Measurements from ENCODE around the gene B3GNT3.

DNA sequence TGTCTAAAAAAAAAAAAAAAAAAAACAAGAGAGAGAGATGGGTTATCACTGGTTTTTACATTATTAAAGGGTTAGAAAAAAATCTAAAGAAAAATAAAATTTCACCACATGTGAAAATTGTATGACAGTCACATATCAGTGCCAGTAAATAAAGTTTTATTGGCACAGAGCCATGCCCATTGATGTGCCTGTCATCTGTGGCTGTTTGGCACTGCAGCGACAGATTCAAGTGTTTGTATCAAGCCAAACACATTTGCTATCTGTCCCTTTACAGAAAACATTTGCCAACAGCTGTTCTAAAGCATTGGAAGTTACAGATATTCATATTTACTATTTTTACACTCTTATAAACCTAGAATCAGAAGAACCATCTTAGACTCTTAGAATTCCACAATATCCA, 27.4 kb upstream of the B3GNT3 start:
- TF ChIP-seq, protein P1, sequence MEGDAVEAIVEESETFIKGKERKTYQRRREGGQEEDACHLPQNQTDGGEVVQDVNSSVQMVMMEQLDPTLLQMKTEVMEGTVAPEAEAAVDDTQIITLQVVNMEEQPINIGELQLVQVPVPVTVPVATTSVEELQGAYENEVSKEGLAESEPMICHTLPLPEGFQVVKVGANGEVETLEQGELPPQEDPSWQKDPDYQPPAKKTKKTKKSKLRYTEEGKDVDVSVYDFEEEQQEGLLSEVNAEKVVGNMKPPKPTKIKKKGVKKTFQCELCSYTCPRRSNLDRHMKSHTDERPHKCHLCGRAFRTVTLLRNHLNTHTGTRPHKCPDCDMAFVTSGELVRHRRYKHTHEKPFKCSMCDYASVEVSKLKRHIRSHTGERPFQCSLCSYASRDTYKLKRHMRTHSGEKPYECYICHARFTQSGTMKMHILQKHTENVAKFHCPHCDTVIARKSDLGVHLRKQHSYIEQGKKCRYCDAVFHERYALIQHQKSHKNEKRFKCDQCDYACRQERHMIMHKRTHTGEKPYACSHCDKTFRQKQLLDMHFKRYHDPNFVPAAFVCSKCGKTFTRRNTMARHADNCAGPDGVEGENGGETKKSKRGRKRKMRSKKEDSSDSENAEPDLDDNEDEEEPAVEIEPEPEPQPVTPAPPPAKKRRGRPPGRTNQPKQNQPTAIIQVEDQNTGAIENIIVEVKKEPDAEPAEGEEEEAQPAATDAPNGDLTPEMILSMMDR (conservative IDR thresholded peaks at IDR 0.05; ENCODE audit: low read depth, low read length) = no peak
- TF ChIP-seq CEBPB (IDR thresholded peaks at IDR 0.05; ENCODE audit: low read depth, low read length) = no peak
- TF ChIP-seq POLR2A (IDR thresholded peaks at IDR 0.05; ENCODE audit: low read depth, low read length) = no peak
- TF ChIP-seq, protein P2, sequence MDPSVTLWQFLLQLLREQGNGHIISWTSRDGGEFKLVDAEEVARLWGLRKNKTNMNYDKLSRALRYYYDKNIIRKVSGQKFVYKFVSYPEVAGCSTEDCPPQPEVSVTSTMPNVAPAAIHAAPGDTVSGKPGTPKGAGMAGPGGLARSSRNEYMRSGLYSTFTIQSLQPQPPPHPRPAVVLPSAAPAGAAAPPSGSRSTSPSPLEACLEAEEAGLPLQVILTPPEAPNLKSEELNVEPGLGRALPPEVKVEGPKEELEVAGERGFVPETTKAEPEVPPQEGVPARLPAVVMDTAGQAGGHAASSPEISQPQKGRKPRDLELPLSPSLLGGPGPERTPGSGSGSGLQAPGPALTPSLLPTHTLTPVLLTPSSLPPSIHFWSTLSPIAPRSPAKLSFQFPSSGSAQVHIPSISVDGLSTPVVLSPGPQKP (IDR thresholded peaks at IDR 0.05; ENCODE audit: borderline replicate concordance, low read depth, low read length) = no peak
- no peak for TF ChIP-seq MXI1 (IDR thresholded peaks at IDR 0.05; ENCODE audit: borderline replicate concordance, low read depth, low read length)
- no peak for TF ChIP-seq RAD21 (IDR thresholded peaks at IDR 0.05; ENCODE audit: low read length)
- no peak for TF ChIP-seq SMC3 (IDR thresholded peaks at IDR 0.05; ENCODE audit: low read depth, low read length)
- TF ChIP-seq CHD1 (IDR thresholded peaks at IDR 0.05; ENCODE audit: low read depth, low read length) = no peak
- no peak for TF ChIP-seq RCOR1 (IDR thresholded peaks at IDR 0.05; ENCODE audit: insufficient replicate concordance, low read length)
- no peak for TF ChIP-seq RFX5 (IDR thresholded peaks at IDR 0.05; ENCODE audit: low read depth, low read length)
- TF ChIP-seq BHLHE40 (IDR thresholded peaks at IDR 0.05; ENCODE audit: low read depth, low read length) = no peak
- no peak for TF ChIP-seq MAZ (IDR thresholded peaks at IDR 0.05; ENCODE audit: borderline replicate concordance, low read depth, low read length)
